ENCODE data around the gene IKBIP. TPM values are rescaled to one million over a fixed set of nuclear protein-coding genes. Genes with fewer than 3 reads are reported as not detected.
"Not testable (repeated sequence)": the region's sequence is repeated elsewhere in the genome, so short reads cannot be mapped to it uniquely, and the experiment has no call there.

IKBIP gene
- polyA plus RNA-seq, 1 donor = 18.0 TPM

- DNase-seq = no peak
These were observed 8.8 kb downstream of the IKBIP start for GRCh38 chr12:98635657-98636323.

- no peak for DNase-seq
These were observed 25.6 kb downstream of the IKBIP start for GRCh38 chr12:98618952-98619351.

GRCh38 chr12:98612696-98613334 is 31.8 kb downstream of the IKBIP start:
- DNase-seq = no peak

- no peak for DNase-seq
These were observed 34.0 kb downstream of the IKBIP start for GRCh38 chr12:98610596-98610995.

DNA sequence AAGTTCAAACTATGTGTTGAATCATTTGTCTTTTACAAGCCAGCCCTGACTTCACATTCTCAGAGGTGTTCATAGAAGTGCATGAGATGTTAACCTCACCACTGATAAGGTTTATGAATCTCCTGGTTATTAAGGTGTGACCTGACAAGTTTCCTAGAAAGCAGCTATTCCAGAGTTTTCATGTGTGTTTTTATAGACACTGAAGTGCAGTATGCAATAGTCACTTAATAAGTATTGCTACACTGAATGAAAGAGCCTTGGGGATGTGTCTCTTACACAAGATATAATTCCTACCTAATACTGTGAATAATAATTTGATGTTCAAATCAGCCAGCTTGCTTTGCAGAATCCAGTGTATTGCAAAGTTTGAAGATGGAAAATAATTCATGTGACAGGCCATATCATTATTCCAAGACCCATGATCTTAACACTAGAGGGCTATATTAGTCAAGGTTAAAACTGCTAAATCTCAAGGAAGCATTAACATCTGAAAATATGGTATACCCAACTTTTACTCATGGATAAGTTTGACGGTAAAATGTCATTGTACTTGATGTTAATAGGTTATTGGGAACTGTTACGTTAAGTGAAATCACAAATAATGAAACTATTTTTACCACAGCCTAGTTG is 38.1 kb downstream of the IKBIP start:
- DNase-seq = no peak

DNA sequence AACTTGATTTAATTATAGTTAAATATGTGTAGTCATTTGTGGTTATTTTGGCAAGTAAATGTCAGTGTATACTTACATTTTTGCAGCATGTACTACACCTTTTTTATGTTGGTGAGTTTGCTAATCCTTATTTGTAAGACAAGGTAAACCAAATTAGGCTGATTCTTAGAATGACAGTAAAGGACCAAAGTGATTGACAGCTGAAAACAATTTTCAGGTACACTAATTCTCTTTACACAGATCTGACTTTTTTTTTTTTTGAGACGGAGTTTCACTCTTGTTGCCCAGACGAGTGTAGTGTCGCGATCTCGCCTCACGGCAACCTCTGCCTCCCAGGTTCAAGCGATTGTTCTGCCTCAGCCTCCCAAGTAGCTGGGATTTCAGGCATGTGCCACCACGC is 42.7 kb downstream of the IKBIP start:
- no peak for DNase-seq

GRCh38 chr12:98597313-98597712 is 47.3 kb downstream of the IKBIP start:
- not testable (repeated sequence) for DNase-seq

- no peak for DNase-seq
These were observed 49.2 kb downstream of the IKBIP start for GRCh38 chr12:98595243-98595988.

DNA sequence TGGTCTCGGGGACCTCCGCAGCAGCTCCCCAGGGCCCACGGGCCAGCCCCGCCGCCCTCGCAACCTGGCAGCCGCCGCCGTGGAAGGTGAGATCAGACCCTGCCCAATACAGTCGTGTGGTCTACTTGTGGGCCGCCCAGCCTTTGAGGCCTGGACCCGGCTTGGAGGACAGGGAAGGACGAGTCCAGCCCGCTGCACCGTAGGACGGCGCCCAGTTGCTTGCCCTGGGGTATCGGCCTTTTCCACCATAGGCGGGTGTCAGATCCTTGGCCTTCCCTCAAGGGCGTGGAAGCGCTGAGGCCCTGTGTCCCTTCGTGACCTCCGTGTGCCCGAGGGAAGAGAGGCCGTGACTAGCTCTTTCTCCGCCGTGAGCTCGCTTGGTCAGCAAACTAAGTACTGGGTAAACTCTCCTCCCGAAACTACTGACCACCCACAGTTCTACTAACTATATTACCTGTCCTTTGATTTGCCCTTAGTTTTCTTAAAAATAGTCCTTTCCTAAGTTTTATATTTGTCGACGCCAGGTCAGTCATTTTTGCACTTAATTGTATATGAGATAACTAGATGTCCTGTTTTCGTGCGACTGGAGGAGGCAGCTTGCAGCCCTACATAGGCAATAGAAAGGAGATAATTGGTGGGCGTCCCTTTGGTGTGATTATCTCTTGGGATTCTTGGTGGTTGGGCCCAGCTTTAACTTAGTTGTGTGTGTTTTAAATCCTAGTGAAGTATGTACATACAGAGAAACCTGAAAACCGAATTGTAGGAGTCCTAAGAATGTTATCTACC is 50.3 kb downstream of the IKBIP start:
- DNase-seq = peak; percentile 49

DNA sequence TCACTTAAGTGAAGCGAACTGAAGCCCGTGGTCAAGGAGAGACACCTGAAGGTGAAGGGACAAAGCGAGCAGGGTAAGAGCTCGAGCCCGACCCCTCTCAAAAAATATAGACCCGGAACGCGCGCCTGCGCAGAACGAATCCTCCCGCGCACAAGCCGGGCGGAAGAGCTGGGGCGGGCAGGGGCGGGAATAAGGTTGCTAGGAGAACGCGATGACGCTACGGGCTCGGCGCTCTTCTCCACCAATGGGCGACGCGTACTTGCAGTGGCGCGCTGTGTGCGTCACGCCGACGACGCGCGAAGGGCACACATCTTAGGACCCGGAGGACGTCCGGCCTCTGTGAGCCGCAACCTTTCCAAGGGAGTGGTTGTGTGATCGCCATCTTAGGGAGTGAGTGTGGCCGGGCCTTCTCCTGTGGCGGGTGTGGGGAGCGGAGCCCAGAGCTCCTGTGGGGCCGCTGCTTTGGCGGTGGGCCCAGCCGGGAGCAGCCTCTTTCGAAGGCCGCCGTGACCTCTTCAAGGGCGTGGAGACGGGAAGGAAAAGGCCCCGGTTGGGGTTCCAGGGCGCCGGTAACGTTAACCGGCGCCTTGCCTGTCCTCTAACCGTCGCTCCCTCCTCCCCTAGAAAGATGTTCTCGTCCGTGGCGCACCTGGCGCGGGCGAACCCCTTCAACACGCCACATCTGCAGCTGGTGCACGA is 51.1 kb downstream of the IKBIP start, which contains the start of gene SLC25A3:
Gene SLC25A3 (plus strand): TSS at position 336 of the 699 bp plus-strand sequence. CDS start 293 bp downstream, at position 629.
- peak; percentile 99 for DNase-seq

DNA sequence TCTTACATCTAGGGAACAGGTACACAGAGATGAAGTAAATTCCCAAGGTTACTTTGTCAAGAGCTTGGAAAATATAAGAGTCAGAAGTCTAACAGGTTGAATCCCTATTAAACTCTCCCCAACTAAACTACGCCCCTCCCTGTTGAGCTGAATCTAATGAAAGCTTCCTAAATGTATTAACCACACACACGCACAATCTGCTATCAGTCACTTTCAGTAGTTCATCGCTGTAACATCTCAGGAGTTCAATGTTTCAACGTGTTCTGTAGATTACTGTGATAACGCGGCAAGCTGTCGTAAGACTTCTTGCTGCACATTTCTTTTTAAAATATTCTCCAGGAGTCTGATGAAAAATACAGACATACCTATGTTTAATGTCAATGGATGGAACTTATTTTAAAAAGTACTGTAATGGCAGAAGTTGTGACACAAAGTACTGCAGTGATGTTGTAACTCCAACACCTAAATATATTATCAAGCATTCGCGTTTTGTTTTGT is 51.7 kb downstream of the IKBIP start:
- no peak for DNase-seq

GRCh38 chr12:98591209-98591608 is 53.4 kb downstream of the IKBIP start:
- DNase-seq = no peak

GRCh38 chr12:98587084-98587483 is 57.5 kb downstream of the IKBIP start:
- no peak for DNase-seq

DNA sequence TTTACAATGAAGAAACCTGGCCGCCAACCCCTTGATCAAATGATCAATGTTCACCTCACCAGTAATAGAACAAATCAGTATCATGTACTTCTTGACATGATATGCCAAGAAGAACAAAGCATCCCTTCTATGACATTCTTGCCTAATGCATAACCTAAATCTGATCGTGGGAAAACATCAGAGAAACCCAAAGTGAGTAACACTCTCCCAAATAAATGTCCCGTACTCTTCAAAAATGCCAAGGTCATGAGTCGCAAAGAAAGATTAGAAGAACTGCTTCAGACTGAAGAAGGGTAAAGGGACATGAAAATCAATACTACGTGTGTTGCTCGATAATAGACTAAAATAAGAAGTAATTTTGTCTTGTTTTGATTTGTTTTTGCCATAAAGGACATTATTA is 62.5 kb downstream of the IKBIP start:
- DNase-seq = no peak

GRCh38 chr12:98581101-98581500 is 63.5 kb downstream of the IKBIP start:
- no peak for DNase-seq

GRCh38 chr12:98580695-98581094 is 63.9 kb downstream of the IKBIP start:
- DNase-seq = no peak

- DNase-seq = no peak
These were observed 64.8 kb downstream of the IKBIP start for GRCh38 chr12:98579835-98580234.

- DNase-seq = no peak
These were observed 65.2 kb downstream of the IKBIP start for GRCh38 chr12:98579347-98579746.

- DNase-seq = no peak
These were observed 65.8 kb downstream of the IKBIP start for GRCh38 chr12:98578821-98579220.

GRCh38 chr12:98578392-98578791 is 66.2 kb downstream of the IKBIP start:
- no peak for DNase-seq

DNA sequence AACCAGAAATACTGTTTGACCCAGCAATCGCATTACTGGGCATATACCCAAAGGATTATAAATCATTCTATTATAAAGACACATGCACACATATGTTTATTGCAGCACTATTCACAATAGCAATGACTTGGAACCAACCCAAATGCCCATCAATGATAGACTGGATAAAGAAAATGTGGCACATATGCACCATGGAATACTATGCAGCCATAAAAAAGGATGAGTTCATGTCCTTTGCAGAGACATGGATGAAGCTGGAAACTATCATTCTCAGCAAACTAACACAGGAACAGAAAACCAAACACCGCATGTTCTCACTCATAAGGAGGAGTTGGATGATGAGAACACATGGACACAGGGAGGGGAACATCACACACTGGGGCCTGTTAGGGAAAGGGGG is 67.8 kb downstream of the IKBIP start:
- not testable (repeated sequence) for DNase-seq

All from hindlimb muscle (tissue), 1 donor.